GM12874 (cell line): ENCODE measurements around the gene SARDH.
A peak's percentile ranks its signal among the peaks of the same experiment; 100 is the strongest.

Experiments
- CTCF ChIP-seq: IDR thresholded peaks from 2 replicates; pipeline ENCODE4 v1.5.1; 2011; ENCODE audit warnings: low read depth, mild to moderate bottlenecking, control low read depth, low read length, moderate library complexity; ENCODE audit not compliant: insufficient read depth

The SARDH gene

GRCh38 chr9:133727277-133727875, 10.8 kb downstream of the SARDH start:
- 0 out of 2 replicates have a peak, but pooled peaks have one; percentile 0 for TF ChIP-seq CTCF

DNA sequence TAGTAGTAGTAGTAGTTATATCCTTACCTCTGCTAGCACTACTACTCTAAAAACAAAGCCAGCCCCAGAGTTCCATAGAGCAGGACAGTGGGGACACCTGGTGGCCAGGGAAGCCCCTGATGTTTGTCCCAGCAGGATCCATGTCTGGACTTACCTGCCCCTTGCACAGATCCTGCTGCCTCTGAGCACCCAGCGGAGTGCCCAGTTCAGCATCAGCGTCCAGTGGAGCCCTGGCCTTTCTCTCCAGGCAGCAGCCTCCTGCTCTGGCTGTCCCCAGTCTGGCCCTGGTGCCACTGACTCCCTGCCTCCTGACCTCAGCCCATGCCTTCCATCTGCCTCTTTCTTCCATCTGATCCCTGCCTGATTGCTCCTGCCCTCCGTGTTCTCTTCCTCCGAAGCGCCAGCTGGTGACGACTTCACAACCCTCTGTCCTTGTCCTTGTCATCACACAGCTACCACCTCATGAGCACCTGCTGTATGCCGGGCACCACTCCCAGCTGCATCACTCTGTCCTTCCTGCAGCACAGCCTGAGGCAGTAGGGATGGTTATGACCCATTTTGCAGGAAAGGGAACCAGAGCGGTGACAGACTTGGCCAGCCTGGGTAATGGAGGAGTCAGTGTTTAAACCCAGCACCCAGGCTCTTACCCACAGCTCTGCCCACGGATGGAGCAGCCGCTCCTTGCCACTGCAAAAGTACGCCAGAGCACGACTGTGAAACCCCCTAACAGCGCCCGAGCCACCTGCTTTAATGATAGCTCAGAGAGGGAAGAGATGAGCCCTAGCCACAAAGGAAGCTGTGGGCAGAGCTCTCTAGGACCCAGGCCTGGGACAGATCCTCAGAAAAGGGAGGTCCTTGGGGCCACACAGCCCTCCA, 11.5 kb downstream of the SARDH start:
- peak; percentile 34; the same call in 1 of the 2 replicates for TF ChIP-seq CTCF

DNA sequence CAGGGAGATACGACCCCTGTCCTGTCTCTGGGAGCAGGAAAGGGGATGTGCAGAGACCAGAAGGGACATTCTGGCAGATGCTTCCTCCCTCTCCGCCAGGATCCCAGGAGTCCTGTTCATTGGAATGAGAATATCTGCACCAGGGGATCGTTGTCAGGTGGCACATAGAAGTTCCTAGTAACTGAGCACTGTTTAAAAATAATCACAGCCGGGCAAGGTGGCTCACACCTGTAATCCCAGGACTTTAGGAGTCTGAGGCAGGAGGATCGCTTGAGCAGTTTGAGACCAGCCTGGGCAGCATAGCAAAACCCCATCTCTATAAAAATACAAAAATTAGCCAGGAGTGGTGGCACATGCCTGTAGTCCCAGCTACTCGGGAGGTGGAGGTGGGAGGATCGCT, 12.3 kb downstream of the SARDH start:
- TF ChIP-seq CTCF = no peak

GRCh38 chr9:133718563-133719315, 19.4 kb downstream of the SARDH start:
- TF ChIP-seq CTCF = no peak

GRCh38 chr9:133717113-133718031, 20.8 kb downstream of the SARDH start:
- no peak for TF ChIP-seq CTCF

DNA sequence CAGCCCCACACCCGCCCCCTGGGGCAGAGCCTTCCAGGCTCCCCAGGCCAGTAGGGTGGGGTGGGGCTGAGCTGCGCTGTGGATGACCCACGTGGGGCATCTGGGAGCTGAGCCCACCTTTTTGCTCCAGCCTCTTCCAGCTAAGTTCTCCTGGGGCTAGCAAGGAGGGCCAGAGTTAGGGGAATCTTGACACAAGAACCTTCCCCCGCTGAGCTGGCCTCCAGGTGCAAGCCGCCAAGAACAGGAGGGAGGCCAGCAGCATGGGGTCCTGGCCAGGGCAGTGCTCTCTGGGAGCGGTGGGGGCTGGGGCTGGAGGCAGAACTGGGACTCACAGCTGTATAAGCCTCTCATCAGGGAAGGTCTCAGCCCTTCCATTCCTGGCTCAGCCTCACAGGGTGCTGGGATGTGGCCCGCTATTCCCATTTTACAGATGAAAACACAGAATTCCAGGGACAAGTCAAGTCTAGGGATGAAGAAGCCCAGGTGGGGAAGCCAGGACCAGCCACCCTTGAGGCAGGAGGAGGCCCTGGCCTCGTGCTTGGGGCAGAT, 21.5 kb downstream of the SARDH start:
- no peak for TF ChIP-seq CTCF
